IMR-90 (cell line): ENCODE results near the gene AP4B1. TPM values are rescaled to one million over a fixed set of nuclear protein-coding genes. Genes with fewer than 3 reads are reported as not detected.

ENCODE experiments used
- ATAC-seq: fragments of 200-7000 bp; cut with Tn5 transposase; 2 replicates; pipeline ENCODE4 v1.9.1; 2020; ENCODE audit warnings: low read depth, mild to moderate bottlenecking, moderate library complexity
- BruUV-seq: library from RNA; stranded (reverse); fragments of 400-500 nt; replicated peaks from 2 replicates; lab custom pipeline; 2021; lab: Mats Ljungman, UMichigan
- CTCF ChIA-PET: fragments of 300-600 bp; formaldehyde crosslinking; extraction: SDS; loops from one replicate; lab custom pipeline; 2021; ENCODE audit warnings: antibody characterized with exemption; lab: Yijun Ruan, JAX
- POLR2A ChIA-PET: fragments of 300-600 bp; sonication (Branson Sonifier 250); formaldehyde crosslinking; loops from one replicate; lab custom pipeline; 2022; ENCODE audit warnings: antibody characterized with exemption; ENCODE audit not compliant: unreplicated experiment; lab: Charles Lee
- DNase-seq: peaks from one replicate; pipeline ENCODE4 v3.0.0; 2013
- H2AFZ ChIP-seq: replicated peaks from 2 replicates; pipeline ENCODE3; 2013; ENCODE audit warnings: low read length, mild to moderate bottlenecking; ENCODE audit not compliant: poor library complexity
- H2AK5ac ChIP-seq: 2 replicates; pipeline ENCODE4 v1.6.1; 2013; ENCODE audit warnings: low read depth, low read length, inconsistent platforms
- H2AK9ac ChIP-seq: replicated peaks from 2 replicates; pipeline ENCODE3; 2013; ENCODE audit warnings: mild to moderate bottlenecking, low read depth, low read length, moderate library complexity; ENCODE audit not compliant: poor library complexity
- H2BK120ac ChIP-seq: 2 replicates; pipeline ENCODE4 v1.6.1; 2013; ENCODE audit warnings: low read depth, low read length, inconsistent platforms
- H2BK15ac ChIP-seq: 3 replicates; pipeline ENCODE4 v1.6.1; 2013; ENCODE audit warnings: low read depth, low read length, inconsistent platforms
- H2BK20ac ChIP-seq: 2 replicates; pipeline ENCODE4 v1.6.1; 2013; ENCODE audit warnings: low read depth, mild to moderate bottlenecking, inconsistent platforms, low read length, moderate library complexity
- H2BK5ac ChIP-seq: 2 replicates; pipeline ENCODE4 v1.6.1; 2013; ENCODE audit warnings: mild to moderate bottlenecking, low read depth, low read length, inconsistent platforms; ENCODE audit not compliant: poor library complexity, severe bottlenecking
- H3K14ac ChIP-seq: replicated peaks from 2 replicates; pipeline ENCODE4 v1.6.1; 2013; ENCODE audit warnings: low read depth, low read length, inconsistent platforms
- H3K18ac ChIP-seq: 2 replicates; pipeline ENCODE4 v1.6.1; 2013; ENCODE audit warnings: low read depth, low read length, control low read depth
- H3K23ac ChIP-seq: 2 replicates; pipeline ENCODE4 v1.6.1; 2013; ENCODE audit warnings: low read depth, low read length, inconsistent platforms
- H3K27ac ChIP-seq: 2 replicates; pipeline ENCODE4 v1.5.1; 2013; ENCODE audit warnings: mild to moderate bottlenecking, control low read depth, low read length; ENCODE audit not compliant: insufficient read depth
- H3K27me3 ChIP-seq: 2 replicates; pipeline ENCODE4 v1.6.1; 2013; ENCODE audit warnings: low read length; ENCODE audit not compliant: control insufficient read depth, insufficient read depth
- H3K36me3 ChIP-seq: 2 replicates; pipeline ENCODE4 v1.6.1; 2013; ENCODE audit warnings: low read length, mixed read lengths; ENCODE audit not compliant: control insufficient read depth, insufficient read depth
- H3K4ac ChIP-seq: 2 replicates; pipeline ENCODE4 v1.6.1; 2013; ENCODE audit warnings: low read depth, low read length, inconsistent platforms
- H3K4me1 ChIP-seq: 2 replicates; pipeline ENCODE4 v1.6.1; 2013; ENCODE audit warnings: low read length, mixed read lengths; ENCODE audit not compliant: control insufficient read depth, insufficient read depth
- H3K4me2 ChIP-seq: 2 replicates; pipeline ENCODE4 v1.6.1; 2013; ENCODE audit warnings: low read depth, mild to moderate bottlenecking, control low read depth, low read length, moderate library complexity
- H3K4me3 ChIP-seq: 2 replicates; pipeline ENCODE4 v1.5.1; 2013; ENCODE audit warnings: low read depth, mild to moderate bottlenecking, control low read depth, low read length, moderate library complexity; ENCODE audit not compliant: insufficient read depth
- H3K56ac ChIP-seq: 2 replicates; pipeline ENCODE4 v1.6.1; 2013; ENCODE audit warnings: low read length, inconsistent platforms; ENCODE audit not compliant: insufficient read depth; ENCODE audit errors: extremely low read depth
- H3K79me1 ChIP-seq, 2 experiments: 2 replicates each; pipeline ENCODE4 v1.6.1; 2013; ENCODE audit warnings: low read length in 2 of 2, inconsistent platforms in 1 of 2, low read depth in 1 of 2
- H3K9ac ChIP-seq: 2 replicates; pipeline ENCODE4 v1.6.1; 2013; ENCODE audit warnings: low read depth, low read length, control low read depth
- H3K9me1 ChIP-seq: 2 replicates; pipeline ENCODE4 v1.6.1; 2013; ENCODE audit warnings: low read length, inconsistent platforms; ENCODE audit not compliant: insufficient read depth
- H3K9me3 ChIP-seq: 2 replicates; pipeline ENCODE4 v1.6.1; 2013; ENCODE audit warnings: low read length; ENCODE audit not compliant: control insufficient read depth, insufficient read depth
- H4K20me1 ChIP-seq: 2 replicates; pipeline ENCODE4 v1.6.1; 2013; ENCODE audit warnings: low read length, inconsistent platforms; ENCODE audit not compliant: insufficient read depth
- H4K5ac ChIP-seq: 2 replicates; pipeline ENCODE4 v1.6.1; 2013; ENCODE audit warnings: mild to moderate bottlenecking, low read depth, low read length, control low read depth
- H4K8ac ChIP-seq, 2 experiments: 2 replicates each; pipeline ENCODE4 v1.6.1; 2013; ENCODE audit warnings: low read depth in 2 of 2, low read length in 2 of 2, control low read depth in 1 of 2, inconsistent platforms in 1 of 2
- H4K91ac ChIP-seq: 2 replicates; pipeline ENCODE4 v1.6.1; 2013; ENCODE audit warnings: low read depth, low read length, inconsistent platforms; ENCODE audit not compliant: insufficient read depth
- BHLHE40 ChIP-seq: fragments of 150-350 bp; IDR thresholded peaks from 2 replicates; pipeline ENCODE4 v1.6.1; 2016; ENCODE audit warnings: mild to moderate bottlenecking, low read depth, low read length
- CEBPB ChIP-seq: IDR thresholded peaks from 2 replicates; pipeline ENCODE4 v1.6.1; 2012; ENCODE audit warnings: low read depth, low read length, improper control_type of control experiment
- CHD1 ChIP-seq: IDR thresholded peaks from 2 replicates; pipeline ENCODE4 v1.6.1; 2012; ENCODE audit warnings: low read depth, low read length, improper control_type of control experiment
- FOS ChIP-seq: fragments of 150-350 bp; IDR thresholded peaks from 2 replicates; pipeline ENCODE4 v1.6.1; 2016; ENCODE audit warnings: low read depth, low read length
- MAFK ChIP-seq: IDR thresholded peaks from 2 replicates; pipeline ENCODE4 v1.6.1; 2012; ENCODE audit warnings: low read depth, low read length, improper control_type of control experiment
- MAZ ChIP-seq: IDR thresholded peaks from 2 replicates; pipeline ENCODE4 v1.6.1; 2012; ENCODE audit warnings: low read depth, mild to moderate bottlenecking, low read length, improper control_type of control experiment, moderate library complexity, borderline replicate concordance
- MXI1 ChIP-seq: IDR thresholded peaks from 2 replicates; pipeline ENCODE4 v1.6.1; 2012; ENCODE audit warnings: low read depth, mild to moderate bottlenecking, low read length, moderate library complexity, borderline replicate concordance
- NFE2L2 ChIP-seq: fragments of 150-350 bp; IDR thresholded peaks from 2 replicates; pipeline ENCODE4 v1.6.1; 2016; ENCODE audit warnings: low read depth, mild to moderate bottlenecking, low read length
- POLR2A ChIP-seq: IDR thresholded peaks from 2 replicates; pipeline ENCODE4 v1.6.1; 2012; ENCODE audit warnings: mild to moderate bottlenecking, low read depth, low read length
- RAD21 ChIP-seq: IDR thresholded peaks from 2 replicates; pipeline ENCODE4 v1.6.1; 2012; ENCODE audit warnings: low read length, improper control_type of control experiment
- RCOR1 ChIP-seq: IDR thresholded peaks from 2 replicates; pipeline ENCODE4 v1.6.1; 2012; ENCODE audit warnings: mild to moderate bottlenecking, low read length, improper control_type of control experiment; ENCODE audit not compliant: insufficient replicate concordance
- RFX5 ChIP-seq: IDR thresholded peaks from 2 replicates; pipeline ENCODE4 v1.8.0; 2012; ENCODE audit warnings: low read depth, mild to moderate bottlenecking, low read length, moderate library complexity
- SMC3 ChIP-seq: fragments of 150-350 bp; IDR thresholded peaks from 2 replicates; pipeline ENCODE4 v1.6.1; 2016; ENCODE audit warnings: low read depth, mild to moderate bottlenecking, antibody characterized with exemption, low read length, moderate library complexity
- dilution Hi-C: fragments of 300-500 bp; cut with HindIII; formaldehyde crosslinking; loops from one replicate; pipeline ENCODE4 v1.14.3; 2018; ENCODE audit warnings: low sequenced_read_pairs; ENCODE audit not compliant: unreplicated experiment
- in situ Hi-C: fragments of 300-500 bp; cut with MboI; formaldehyde crosslinking; loops from 3 replicates; pipeline ENCODE4 v1.14.3; 2019; ENCODE audit warnings: low sequenced_read_pairs, inconsistent platforms, mixed read lengths
- intact Hi-C: fragments of 100-400 bp; cut with micrococcal nuclease; formaldehyde crosslinking; loops from 2 replicates; pipeline ENCODE4 v1.10.0; 2022
- polyA plus RNA-seq, 3 experiments: library from polyadenylated mRNA; depleted of rRNA; stranded (reverse); fragments of >200 nt; gene quantifications; 2 replicates each; pipeline ENCODE4 v1.2.3, GENCODE V29; 2012; ENCODE audit warnings: low replicate concordance in 1 of 3
- total RNA-seq: library from RNA; depleted of rRNA; stranded (reverse); fragments of >200 nt; gene quantifications from 2 replicates; pipeline ENCODE4 v1.2.3, GENCODE V29; 2012
- TF ChIP-seq, protein P1 (sequence below): fragments of 150-350 bp; IDR thresholded peaks from 2 replicates; pipeline ENCODE4 v1.6.1; 2016; ENCODE audit warnings: low read depth, mild to moderate bottlenecking, low read length, moderate library complexity, borderline replicate concordance
- TF ChIP-seq, protein P2 (sequence below): fragments of 150-350 bp; IDR thresholded peaks from 2 replicates; pipeline ENCODE4 v1.6.1; 2017; ENCODE audit warnings: mild to moderate bottlenecking, antibody characterized with exemption, low read length, low read depth
- TF ChIP-seq, protein P3 (sequence below): conservative IDR thresholded peaks from 2 replicates; pipeline ENCODE4 v1.5.1; 2012; ENCODE audit warnings: mild to moderate bottlenecking, low read depth, low read length, improper control_type of control experiment

Gene AP4B1
- total and polyA plus RNA-seq, 2 of the 4 experiments (the other 2 are of a cell fraction), result 15.6 to 18.1 TPM

DNA sequence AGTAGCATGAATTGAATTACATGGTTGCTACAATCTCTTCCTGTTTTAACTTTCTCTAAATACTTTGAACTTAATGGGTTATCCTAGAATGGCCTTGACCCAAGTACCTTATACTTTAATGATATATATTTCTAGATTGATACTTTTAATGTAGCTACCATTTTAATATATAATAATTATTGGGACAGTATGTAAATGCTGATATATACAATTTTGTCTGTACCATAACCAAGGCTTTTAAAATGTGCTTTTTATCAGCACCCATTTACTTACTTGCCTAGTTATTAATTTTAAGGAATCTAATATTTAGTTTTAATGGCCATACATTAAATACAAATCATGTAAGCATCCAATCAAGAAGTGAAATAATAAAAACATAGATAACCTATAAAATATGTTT lies 37.9 kb upstream of the AP4B1 start:
- Histone ChIP-seq H3K4ac (no peak overlapping the region), H3K4me1 (peaks cover 8% of the 10 kb centered on the region), H3K36me3 (peaks cover 18% of the 10 kb centered on the region), H2AK5ac (no peak overlapping the region), H2AK9ac (no peak overlapping the region), H3K79me1 (peaks cover 39 to 62% of the 10 kb centered on the region in 2 experiments), H3K27ac (no peak overlapping the region), H4K20me1 (peaks cover 32% of the 10 kb centered on the region), H4K5ac (no peak overlapping the region), H3K27me3 (no peaks in the 10 kb centered on the region), H2BK5ac (no peak overlapping the region), H2BK120ac (no peak overlapping the region), H3K4me3 (no peak overlapping the region), H3K9ac (no peak overlapping the region), H2AFZ (no peak overlapping the region), H3K14ac (no peak overlapping the region), H3K56ac (no peak overlapping the region), H4K91ac (no peak overlapping the region), H4K8ac (no peak overlapping the region), H3K9me1 (peaks cover 13% of the 10 kb centered on the region), H3K18ac (no peak overlapping the region; the same call in 1 of the 2 replicates), H2BK15ac (no peak overlapping the region), H3K9me3 (no peaks in the 10 kb centered on the region), H3K23ac (no peak overlapping the region), H2BK20ac (no peak overlapping the region), H3K4me2 (no peak overlapping the region)
- no peak for TF ChIP-seq SMC3
- TF ChIP-seq FOS, result no peak
- TF ChIP-seq POLR2A, result no peak
- TF ChIP-seq RFX5, result no peak
- TF ChIP-seq, protein P1, sequence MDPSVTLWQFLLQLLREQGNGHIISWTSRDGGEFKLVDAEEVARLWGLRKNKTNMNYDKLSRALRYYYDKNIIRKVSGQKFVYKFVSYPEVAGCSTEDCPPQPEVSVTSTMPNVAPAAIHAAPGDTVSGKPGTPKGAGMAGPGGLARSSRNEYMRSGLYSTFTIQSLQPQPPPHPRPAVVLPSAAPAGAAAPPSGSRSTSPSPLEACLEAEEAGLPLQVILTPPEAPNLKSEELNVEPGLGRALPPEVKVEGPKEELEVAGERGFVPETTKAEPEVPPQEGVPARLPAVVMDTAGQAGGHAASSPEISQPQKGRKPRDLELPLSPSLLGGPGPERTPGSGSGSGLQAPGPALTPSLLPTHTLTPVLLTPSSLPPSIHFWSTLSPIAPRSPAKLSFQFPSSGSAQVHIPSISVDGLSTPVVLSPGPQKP, result no peak
- TF ChIP-seq CHD1, result no peak
- TF ChIP-seq, protein P2, sequence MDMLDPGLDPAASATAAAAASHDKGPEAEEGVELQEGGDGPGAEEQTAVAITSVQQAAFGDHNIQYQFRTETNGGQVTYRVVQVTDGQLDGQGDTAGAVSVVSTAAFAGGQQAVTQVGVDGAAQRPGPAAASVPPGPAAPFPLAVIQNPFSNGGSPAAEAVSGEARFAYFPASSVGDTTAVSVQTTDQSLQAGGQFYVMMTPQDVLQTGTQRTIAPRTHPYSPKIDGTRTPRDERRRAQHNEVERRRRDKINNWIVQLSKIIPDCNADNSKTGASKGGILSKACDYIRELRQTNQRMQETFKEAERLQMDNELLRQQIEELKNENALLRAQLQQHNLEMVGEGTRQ, result no peak
- TF ChIP-seq BHLHE40, result no peak
- no peak for TF ChIP-seq NFE2L2
- TF ChIP-seq MXI1, result no peak
- no peak for TF ChIP-seq RCOR1
- TF ChIP-seq MAFK, result no peak
- no peak for TF ChIP-seq RAD21
- no peak for TF ChIP-seq CEBPB
- no peak for TF ChIP-seq MAZ
- TF ChIP-seq, protein P3, sequence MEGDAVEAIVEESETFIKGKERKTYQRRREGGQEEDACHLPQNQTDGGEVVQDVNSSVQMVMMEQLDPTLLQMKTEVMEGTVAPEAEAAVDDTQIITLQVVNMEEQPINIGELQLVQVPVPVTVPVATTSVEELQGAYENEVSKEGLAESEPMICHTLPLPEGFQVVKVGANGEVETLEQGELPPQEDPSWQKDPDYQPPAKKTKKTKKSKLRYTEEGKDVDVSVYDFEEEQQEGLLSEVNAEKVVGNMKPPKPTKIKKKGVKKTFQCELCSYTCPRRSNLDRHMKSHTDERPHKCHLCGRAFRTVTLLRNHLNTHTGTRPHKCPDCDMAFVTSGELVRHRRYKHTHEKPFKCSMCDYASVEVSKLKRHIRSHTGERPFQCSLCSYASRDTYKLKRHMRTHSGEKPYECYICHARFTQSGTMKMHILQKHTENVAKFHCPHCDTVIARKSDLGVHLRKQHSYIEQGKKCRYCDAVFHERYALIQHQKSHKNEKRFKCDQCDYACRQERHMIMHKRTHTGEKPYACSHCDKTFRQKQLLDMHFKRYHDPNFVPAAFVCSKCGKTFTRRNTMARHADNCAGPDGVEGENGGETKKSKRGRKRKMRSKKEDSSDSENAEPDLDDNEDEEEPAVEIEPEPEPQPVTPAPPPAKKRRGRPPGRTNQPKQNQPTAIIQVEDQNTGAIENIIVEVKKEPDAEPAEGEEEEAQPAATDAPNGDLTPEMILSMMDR, result no peak
- no peak for DNase-seq
- dilution Hi-C loops, result no loop called here
- no TSS peak for BruUV-seq
- intact Hi-C loops, result no loop called here
- in situ Hi-C loops, result no loop called here
- ATAC-seq, result no peak
- ChIA-PET CTCF (interaction anchor here (0.9 kb wide), 1 partner anchor 34 kb away, joined by 3 read pairs; no protein-coding TSS in a partner anchor), POLR2A (no interaction called here)
